ENCODE measurements around the gene ISYNA1.

ISYNA1 gene

GRCh38 chr19:18477042-18477779, 39.3 kb upstream of the ISYNA1 start:
- Histone ChIP-seq H3K27ac (ENCODE audit: insufficient read depth, low read depth, low read length, poor library complexity, severe bottlenecking) (no peak overlapping the region), H3K27me3 (ENCODE audit: control insufficient read depth, insufficient read depth, low read length, poor library complexity, severe bottlenecking) (no peaks in the 10 kb centered on the region)
- WGBS, 2 experiments: 84 to 87% methylated on average over 24 of the region's 24 CpGs

GRCh38 chr19:18476507-18477041, 38.6 kb upstream of the ISYNA1 start:
- H3K36me3 ChIP-seq (ENCODE audit: control insufficient read depth, insufficient read depth, low read length): no peaks in the 10 kb centered on the region
- H3K4me3 ChIP-seq (ENCODE audit: insufficient read depth, low read depth, low read length): no peak overlapping the region
- no peaks in the 10 kb centered on the region for H3K4me1 ChIP-seq (ENCODE audit: control insufficient read depth, insufficient read depth, low read length)
- H3K27ac ChIP-seq (ENCODE audit: insufficient read depth, low read depth, low read length, poor library complexity, severe bottlenecking): no peak overlapping the region
- WGBS, 2 experiments: 95 to 96% methylated on average over 14 of the region's 14 CpGs
- H3K9me3 ChIP-seq (ENCODE audit: control insufficient read depth, low read length): no peaks in the 10 kb centered on the region
- H3K27me3 ChIP-seq (ENCODE audit: control insufficient read depth, insufficient read depth, low read length, poor library complexity, severe bottlenecking): no peaks in the 10 kb centered on the region

More at GRCh38 chr19:18477042-18477779, 39.3 kb upstream of the ISYNA1 start:
- Histone ChIP-seq H3K9me3 (ENCODE audit: control insufficient read depth, low read length) (no peaks in the 10 kb centered on the region), H3K36me3 (ENCODE audit: control insufficient read depth, insufficient read depth, low read length) (no peaks in the 10 kb centered on the region), H3K4me1 (ENCODE audit: control insufficient read depth, insufficient read depth, low read length) (no peaks in the 10 kb centered on the region), H3K4me3 (ENCODE audit: insufficient read depth, low read depth, low read length) (no peak overlapping the region)

GRCh38 chr19:18475762-18476331, 37.9 kb upstream of the ISYNA1 start:
- H3K27ac ChIP-seq (ENCODE audit: insufficient read depth, low read depth, low read length, poor library complexity, severe bottlenecking): no peak overlapping the region

GRCh38 chr19:18475004-18475453, 37.1 kb upstream of the ISYNA1 start:
- Histone ChIP-seq H3K4me1 (ENCODE audit: control insufficient read depth, insufficient read depth, low read length) (peaks cover 5% of the 10 kb centered on the region), H3K4me3 (ENCODE audit: insufficient read depth, low read depth, low read length) (no peak overlapping the region), H3K27me3 (ENCODE audit: control insufficient read depth, insufficient read depth, low read length, poor library complexity, severe bottlenecking) (no peaks in the 10 kb centered on the region), H3K9me3 (ENCODE audit: control insufficient read depth, low read length) (no peaks in the 10 kb centered on the region), H3K36me3 (ENCODE audit: control insufficient read depth, insufficient read depth, low read length) (no peaks in the 10 kb centered on the region), H3K27ac (ENCODE audit: insufficient read depth, low read depth, low read length, poor library complexity, severe bottlenecking) (no peak overlapping the region)
- 97 to 98% methylated on average over 5 of the region's 5 CpGs for WGBS, 2 experiments

More at GRCh38 chr19:18475762-18476331, 37.9 kb upstream of the ISYNA1 start:
- Histone ChIP-seq H3K4me1 (ENCODE audit: control insufficient read depth, insufficient read depth, low read length) (no peaks in the 10 kb centered on the region), H3K27me3 (ENCODE audit: control insufficient read depth, insufficient read depth, low read length, poor library complexity, severe bottlenecking) (no peaks in the 10 kb centered on the region), H3K4me3 (ENCODE audit: insufficient read depth, low read depth, low read length) (no peak overlapping the region), H3K36me3 (ENCODE audit: control insufficient read depth, insufficient read depth, low read length) (no peaks in the 10 kb centered on the region), H3K9me3 (ENCODE audit: control insufficient read depth, low read length) (no peaks in the 10 kb centered on the region)
- 90% methylated on average over 19 of the region's 19 CpGs for WGBS, 2 experiments

GRCh38 chr19:18474366-18474887, 36.5 kb upstream of the ISYNA1 start:
- Histone ChIP-seq H3K27me3 (ENCODE audit: control insufficient read depth, insufficient read depth, low read length, poor library complexity, severe bottlenecking) (no peaks in the 10 kb centered on the region), H3K4me3 (ENCODE audit: insufficient read depth, low read depth, low read length) (no peak overlapping the region), H3K4me1 (ENCODE audit: control insufficient read depth, insufficient read depth, low read length) (peaks cover 5% of the 10 kb centered on the region), H3K27ac (ENCODE audit: insufficient read depth, low read depth, low read length, poor library complexity, severe bottlenecking) (no peak overlapping the region), H3K36me3 (ENCODE audit: control insufficient read depth, insufficient read depth, low read length) (no peaks in the 10 kb centered on the region), H3K9me3 (ENCODE audit: control insufficient read depth, low read length) (no peaks in the 10 kb centered on the region)
- 91 to 92% methylated on average over 13 of the region's 13 CpGs for whole genome bisulfite sequencing, 2 experiments

- Histone ChIP-seq H3K4me3 (ENCODE audit: insufficient read depth, low read depth, low read length) (no peak overlapping the region), H3K36me3 (ENCODE audit: control insufficient read depth, insufficient read depth, low read length) (no peaks in the 10 kb centered on the region), H3K4me1 (ENCODE audit: control insufficient read depth, insufficient read depth, low read length) (peaks cover 5% of the 10 kb centered on the region), H3K27ac (ENCODE audit: insufficient read depth, low read depth, low read length, poor library complexity, severe bottlenecking) (no peak overlapping the region), H3K27me3 (ENCODE audit: control insufficient read depth, insufficient read depth, low read length, poor library complexity, severe bottlenecking) (no peaks in the 10 kb centered on the region), H3K9me3 (ENCODE audit: control insufficient read depth, low read length) (no peaks in the 10 kb centered on the region)
- 94 to 96% methylated on average over 8 of the region's 8 CpGs for WGBS, 2 experiments
Measured at GRCh38 chr19:18473706-18474087, 35.8 kb upstream of the ISYNA1 start.

GRCh38 chr19:18473003-18473705, 35.2 kb upstream of the ISYNA1 start:
- Histone ChIP-seq H3K27me3 (ENCODE audit: control insufficient read depth, insufficient read depth, low read length, poor library complexity, severe bottlenecking) (no peaks in the 10 kb centered on the region), H3K36me3 (ENCODE audit: control insufficient read depth, insufficient read depth, low read length) (no peaks in the 10 kb centered on the region), H3K4me1 (ENCODE audit: control insufficient read depth, insufficient read depth, low read length) (peaks cover 5% of the 10 kb centered on the region), H3K9me3 (ENCODE audit: control insufficient read depth, low read length) (no peaks in the 10 kb centered on the region), H3K27ac (ENCODE audit: insufficient read depth, low read depth, low read length, poor library complexity, severe bottlenecking) (no peak overlapping the region), H3K4me3 (ENCODE audit: insufficient read depth, low read depth, low read length) (no peak overlapping the region)
- WGBS, 2 experiments: 89 to 90% methylated on average over 8 of the region's 8 CpGs

GRCh38 chr19:18470787-18471186, 32.9 kb upstream of the ISYNA1 start:
- Histone ChIP-seq H3K27me3 (ENCODE audit: control insufficient read depth, insufficient read depth, low read length, poor library complexity, severe bottlenecking) (no peaks in the 10 kb centered on the region), H3K27ac (ENCODE audit: insufficient read depth, low read depth, low read length, poor library complexity, severe bottlenecking) (no peak overlapping the region), H3K4me1 (ENCODE audit: control insufficient read depth, insufficient read depth, low read length) (peaks cover 5% of the 10 kb centered on the region), H3K9me3 (ENCODE audit: control insufficient read depth, low read length) (no peaks in the 10 kb centered on the region), H3K4me3 (ENCODE audit: insufficient read depth, low read depth, low read length) (no peak overlapping the region), H3K36me3 (ENCODE audit: control insufficient read depth, insufficient read depth, low read length) (no peaks in the 10 kb centered on the region)
- WGBS, 2 experiments: 77% methylated on average over 2 of the region's 2 CpGs

- WGBS, 2 experiments: 77 to 78% methylated on average over 28 of the region's 28 CpGs
- no peaks in the 10 kb centered on the region for H3K27me3 ChIP-seq (ENCODE audit: control insufficient read depth, insufficient read depth, low read length, poor library complexity, severe bottlenecking)
- H3K27ac ChIP-seq (ENCODE audit: insufficient read depth, low read depth, low read length, poor library complexity, severe bottlenecking): no peak overlapping the region
Measured at GRCh38 chr19:18469069-18469846, 31.3 kb upstream of the ISYNA1 start.

More at GRCh38 chr19:18469069-18469846, 31.3 kb upstream of the ISYNA1 start:
- Histone ChIP-seq H3K36me3 (ENCODE audit: control insufficient read depth, insufficient read depth, low read length) (no peaks in the 10 kb centered on the region), H3K9me3 (ENCODE audit: control insufficient read depth, low read length) (no peaks in the 10 kb centered on the region), H3K4me3 (ENCODE audit: insufficient read depth, low read depth, low read length) (no peak overlapping the region), H3K4me1 (ENCODE audit: control insufficient read depth, insufficient read depth, low read length) (peaks cover 5% of the 10 kb centered on the region)

Data from ectodermal cell (in vitro differentiated cells).